Stimulated activated CD8-positive, alpha-beta memory T cell treated with anti-CD3 and anti-CD28 coated beads, Interleukin-15, amount 100 ng/mL, for 24 hours (primary cell): ENCODE measurements around the gene GPC5.

Source experiments
- DNase-seq: peaks from one replicate; pipeline ENCODE4 v3.0.0-alpha.2; 2020; ENCODE audit warnings: low read depth

The GPC5 gene

DNA sequence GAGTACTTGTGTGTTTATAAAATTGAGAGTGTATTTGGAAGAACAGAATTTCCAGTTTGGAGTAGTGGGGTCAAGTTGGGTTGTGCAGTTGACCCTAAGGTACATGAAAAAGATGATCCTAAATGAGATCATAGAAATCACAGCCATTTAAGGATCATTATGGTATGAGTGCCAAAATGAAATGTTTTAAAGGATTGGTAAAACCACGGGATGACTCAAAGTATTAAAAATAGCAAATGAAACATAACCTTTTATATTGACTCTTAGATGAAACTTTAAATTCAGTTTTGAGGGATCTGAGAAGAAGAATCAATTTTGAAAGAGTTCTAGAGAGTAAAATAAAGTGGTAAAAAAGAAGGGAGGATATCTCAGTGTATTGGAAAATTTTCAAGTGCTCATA, 773.8 kb downstream of the GPC5 start:
- DNase-seq, result no peak

DNA sequence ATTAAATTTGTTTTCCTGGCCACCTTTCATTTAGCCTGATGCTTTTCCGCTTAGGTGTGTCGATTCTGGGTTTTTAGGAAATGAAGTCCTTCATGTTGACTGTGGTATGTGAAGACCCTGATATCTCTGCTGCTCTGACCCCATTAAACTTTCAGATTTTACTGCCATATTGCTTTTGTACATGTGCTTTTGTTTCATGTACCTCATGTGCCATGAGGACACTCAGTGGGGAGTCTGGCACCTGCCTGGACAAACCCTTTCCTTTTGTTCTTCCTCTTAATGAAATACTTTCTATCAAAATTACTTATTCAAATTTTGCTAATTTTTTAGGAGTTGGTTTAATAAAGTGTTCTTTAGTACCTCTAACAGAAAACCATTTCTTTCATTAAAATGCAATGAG, 774.8 kb downstream of the GPC5 start:
- no peak for DNase-seq

DNA sequence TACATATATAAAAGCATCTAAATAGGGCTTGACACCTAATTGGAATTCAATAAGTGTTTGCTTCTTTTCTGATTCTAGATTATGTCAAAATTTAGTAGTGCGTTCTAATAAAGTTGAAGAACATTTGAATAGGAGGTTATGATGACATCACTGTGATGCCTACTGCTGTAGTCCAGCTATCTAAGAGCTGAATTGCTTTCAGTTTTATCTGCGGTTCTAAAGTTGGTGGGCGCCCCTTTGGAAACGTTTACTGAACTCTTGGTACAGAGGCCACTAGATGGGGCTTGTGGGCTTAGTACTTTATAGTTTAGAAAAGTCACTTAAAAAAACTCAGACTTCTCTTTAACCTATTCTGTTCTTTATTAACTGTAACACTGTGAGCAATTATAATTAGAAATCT, 776.9 kb downstream of the GPC5 start:
- DNase-seq, result no peak

DNA sequence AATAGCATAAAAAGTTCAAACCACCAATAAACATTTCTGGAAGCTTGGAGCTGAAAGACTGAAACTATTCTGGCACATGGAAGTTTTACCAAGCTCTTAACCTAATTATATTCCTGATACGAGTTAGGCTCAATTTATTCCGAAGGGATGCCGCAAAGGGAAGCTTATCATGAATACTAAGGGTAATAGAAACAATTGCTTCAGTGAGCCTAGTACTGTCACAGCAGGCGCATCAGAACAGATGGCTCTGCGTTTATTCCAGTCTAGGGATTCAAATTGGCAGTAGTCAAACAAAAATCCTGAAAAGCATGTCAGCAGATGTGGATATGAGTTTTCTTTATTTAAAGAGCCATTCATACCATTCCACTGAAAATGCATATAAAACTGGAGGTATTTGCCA, 779.5 kb downstream of the GPC5 start:
- no peak for DNase-seq

DNA sequence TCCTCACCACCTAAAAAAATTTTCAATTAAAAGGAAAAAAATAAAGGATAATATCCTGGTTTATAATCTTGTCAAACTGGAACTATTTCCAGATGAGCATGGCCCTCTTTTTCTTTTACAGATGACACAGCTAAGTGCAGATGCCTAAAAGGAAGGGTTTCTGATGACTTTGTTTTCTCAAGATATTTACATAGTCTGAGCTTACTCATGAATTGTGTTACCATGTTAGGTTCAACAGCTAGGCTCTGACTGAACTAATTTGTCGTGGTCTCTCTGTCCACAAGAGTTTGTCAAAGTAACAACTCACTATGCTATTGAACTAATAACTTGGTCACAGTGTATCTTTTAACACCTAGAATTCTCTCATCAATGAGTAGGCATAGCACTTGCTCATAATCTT, 780.8 kb downstream of the GPC5 start:
- no peak for DNase-seq

DNA sequence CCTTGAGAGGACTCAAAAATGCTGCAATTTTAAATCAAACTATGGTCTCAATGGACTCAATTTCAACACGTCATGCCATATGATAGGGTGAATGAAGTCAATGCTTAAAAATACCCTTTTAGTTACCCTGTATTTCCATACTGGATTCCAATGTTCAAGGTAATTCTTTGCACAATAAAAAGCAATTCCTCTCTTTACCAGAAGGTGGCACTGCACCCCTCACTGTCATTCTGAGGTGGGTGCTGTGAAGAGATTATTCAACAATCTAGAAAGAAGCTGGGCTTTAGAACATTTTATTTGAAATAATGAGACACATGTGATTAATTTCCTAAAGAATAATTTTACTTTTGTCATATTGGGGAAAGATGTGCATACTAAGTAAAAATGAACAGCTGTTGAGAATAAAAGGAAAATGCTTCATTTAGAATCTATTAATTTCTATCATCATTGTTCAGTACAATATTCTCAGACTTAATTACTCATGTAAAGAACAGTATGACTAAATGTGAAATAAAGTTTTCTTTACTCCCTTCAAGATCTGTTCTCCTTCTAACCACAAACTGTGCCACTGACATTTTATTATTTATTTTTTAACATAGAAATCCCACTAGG, 789.1 kb downstream of the GPC5 start:
- no peak for DNase-seq

DNA sequence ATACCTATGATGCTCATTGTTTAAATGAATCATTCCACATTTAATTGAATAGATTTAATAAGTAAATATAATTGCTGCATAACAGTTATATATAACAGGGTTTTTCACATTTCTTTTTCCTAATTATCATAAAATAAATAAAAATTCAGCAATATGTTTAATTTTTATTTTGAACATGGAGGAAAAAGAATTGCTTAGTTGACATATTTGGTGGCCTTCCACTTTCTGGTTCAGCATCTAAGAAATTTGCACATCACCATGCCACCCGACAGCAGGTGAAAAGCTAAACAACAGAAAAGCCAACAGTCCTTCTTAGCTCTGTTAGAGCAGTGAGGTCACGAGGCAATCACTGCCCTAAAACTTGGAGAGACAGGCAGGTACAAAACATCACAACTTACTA, 790.2 kb downstream of the GPC5 start:
- DNase-seq, result no peak

DNA sequence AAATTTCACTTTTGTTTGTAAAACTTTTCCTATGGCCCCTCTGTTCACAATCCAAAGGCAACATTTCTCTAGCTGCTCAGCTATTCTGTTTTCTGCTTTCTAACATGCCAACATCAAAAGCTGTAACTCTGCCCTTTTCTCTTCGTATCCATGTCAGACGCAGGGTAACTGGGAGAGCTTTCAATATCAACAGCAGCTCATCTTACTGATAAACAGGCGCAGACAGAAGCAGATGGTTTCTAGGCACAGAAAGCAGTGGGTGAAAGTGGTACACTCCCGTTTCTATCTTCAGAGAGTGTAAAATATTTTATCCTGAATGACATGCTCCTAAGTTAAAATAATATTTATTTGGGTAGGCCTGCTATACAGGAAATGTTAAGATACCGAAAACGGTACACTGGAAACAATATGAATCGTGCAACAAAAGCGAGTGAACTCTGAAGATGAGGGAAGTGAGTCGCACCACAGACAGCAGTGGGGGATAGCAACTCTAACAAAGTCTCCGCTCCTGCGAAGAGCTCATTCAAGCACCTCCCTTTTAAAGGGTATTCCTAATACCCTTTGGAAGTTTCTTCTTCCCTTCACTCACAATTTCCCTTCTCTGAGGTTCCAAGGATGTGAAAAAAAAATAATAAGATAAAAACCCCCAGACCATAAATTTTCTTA, 798.3 kb downstream of the GPC5 start:
- no peak for DNase-seq

DNA sequence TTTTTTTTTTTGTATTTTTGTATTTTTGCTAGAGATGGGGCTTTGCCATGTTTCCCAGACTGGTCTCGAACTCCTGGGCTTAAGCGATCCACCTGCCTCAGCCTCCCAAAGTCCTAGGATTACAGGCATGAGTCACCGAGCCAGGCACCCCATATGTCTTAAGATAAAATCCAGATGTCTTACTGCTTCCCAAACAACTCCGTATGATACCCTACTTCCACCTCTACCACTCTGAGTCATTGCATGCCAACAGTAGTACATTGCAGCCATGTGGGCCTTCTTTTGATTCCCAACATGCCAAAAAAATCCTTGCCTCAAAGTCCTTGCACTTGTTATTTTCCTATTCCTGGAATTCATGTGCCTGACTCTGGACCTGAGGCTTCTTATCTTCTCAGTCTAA, 799.2 kb downstream of the GPC5 start:
- DNase-seq, result no peak

DNA sequence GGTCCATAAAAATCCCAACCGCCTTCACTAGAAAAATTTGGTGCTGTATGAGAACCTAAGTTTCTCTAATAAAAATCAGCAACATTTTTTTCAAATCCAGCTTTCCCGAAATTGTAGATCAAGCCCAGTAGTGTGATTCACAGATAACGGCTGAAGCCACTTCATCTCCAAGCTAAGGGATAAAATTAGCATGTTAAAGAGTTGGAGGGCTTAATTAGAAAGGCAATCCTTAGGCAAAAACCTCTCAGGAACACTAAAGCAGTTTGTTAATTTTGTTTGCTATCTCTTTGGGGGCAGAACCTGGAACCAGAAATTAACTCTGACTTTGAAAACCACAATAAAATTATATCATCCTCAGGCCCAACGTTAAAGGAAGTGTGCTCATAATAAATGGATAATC, 820.2 kb downstream of the GPC5 start:
- no peak for DNase-seq

DNA sequence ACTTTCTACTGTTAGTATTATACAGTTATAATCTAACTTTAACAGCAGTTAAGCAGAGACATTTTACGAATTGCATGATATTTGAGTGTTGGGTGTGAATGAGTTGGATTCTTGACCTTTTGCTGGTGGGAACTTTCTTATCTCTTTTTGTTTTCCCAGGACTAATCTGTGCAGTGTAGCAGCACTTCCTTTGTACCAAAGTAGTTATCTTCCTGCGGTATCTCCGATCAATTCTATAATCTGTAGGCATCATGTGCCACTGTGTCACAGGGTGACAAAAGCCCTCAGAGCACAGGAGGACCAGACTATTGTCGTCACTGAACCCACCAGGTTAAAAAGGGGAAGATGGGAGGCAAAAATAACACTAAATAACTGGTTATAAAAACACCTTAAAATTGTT, 823.5 kb downstream of the GPC5 start:
- DNase-seq, result no peak

DNA sequence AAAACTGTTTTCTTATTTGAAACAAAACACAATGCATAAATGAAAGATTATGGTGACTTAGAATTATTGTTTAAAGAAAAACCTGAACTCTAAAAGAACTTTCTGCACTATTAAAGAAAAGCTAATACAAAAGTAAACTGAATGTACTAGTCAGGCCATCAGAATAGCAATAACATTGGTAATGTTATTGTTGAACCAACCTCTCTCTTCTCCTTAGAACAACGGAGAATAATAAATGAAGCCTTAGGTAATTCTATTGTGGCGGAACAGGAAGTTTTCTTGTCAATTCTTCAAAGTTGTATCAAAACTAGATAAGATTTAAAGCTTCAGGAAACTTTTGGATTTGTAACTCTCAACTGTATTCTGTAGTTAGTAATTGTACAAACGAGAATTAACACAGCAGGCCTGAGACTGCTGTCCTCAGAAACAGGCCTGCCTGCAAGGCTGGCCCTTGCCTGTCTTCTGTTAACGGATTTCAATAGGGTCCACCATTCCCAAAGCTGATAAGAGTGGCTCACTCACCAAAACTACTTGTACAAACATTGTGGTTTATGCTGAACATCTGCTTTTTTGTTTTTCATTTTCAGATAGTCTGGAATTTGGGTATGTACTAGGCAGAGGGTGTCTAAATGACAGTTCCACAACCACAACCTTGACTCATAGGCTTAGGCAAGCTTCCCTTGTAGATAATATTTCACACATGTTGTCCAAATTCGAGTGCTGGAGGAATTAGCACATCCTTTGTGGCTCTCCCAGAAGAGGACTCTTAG, 825.8 kb downstream of the GPC5 start:
- no peak for DNase-seq

DNA sequence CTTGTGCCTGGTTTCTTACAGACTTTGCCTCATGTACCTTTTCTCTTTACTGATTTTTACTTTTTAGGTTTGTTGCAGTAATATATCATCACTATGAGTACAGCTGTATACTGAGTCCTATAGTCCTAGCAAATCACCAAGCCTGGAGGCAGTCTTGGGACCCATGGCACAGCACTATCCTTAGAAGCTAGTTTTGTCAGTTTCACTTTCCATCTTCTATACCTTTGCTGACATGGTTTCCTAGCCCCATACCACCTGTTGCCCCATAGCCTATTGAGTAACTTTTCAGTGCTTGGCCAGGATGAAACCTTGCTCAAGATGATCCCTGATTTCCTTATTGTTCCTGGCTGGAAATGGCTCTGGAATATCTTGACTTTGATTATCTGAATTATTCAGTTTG, 826.4 kb downstream of the GPC5 start:
- no peak for DNase-seq

DNA sequence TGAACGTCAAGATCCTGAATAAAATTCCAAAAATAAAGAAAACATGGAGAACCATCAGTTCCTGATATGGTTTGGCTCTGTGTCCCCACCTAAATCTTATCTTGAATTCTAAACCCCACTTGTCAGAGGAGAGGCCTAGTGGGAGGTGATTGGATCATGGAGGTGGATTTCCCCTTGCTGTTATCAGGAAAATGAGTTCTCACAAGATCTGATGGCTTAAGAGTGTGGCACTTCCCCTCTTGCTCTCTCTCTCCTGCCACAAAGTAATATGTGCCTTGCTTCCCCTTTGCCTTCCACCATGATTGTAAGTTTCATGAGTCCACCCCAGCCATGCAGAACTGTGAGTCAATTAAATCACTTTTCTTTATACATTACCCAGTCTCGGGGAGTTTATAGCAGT, 827.4 kb downstream of the GPC5 start:
- no peak for DNase-seq

DNA sequence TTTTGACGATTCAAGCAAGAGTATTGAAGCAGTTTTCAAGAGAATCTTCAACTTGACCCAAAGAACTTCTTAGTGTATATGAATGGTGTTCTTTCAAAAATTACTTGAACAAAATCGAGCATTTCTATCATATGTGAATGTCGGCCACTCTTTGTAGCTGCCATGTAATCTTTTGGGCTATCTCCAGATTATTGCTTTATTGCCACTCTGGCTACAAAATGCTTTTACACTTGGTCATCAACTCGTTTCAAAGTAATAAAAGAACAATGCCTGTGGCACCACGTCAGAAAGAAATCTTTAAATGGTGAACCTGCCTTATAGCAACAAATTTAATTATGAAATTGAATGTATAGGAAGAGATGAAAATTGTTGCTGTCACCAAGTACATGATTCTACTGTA, 834.5 kb downstream of the GPC5 start:
- DNase-seq, result no peak

DNA sequence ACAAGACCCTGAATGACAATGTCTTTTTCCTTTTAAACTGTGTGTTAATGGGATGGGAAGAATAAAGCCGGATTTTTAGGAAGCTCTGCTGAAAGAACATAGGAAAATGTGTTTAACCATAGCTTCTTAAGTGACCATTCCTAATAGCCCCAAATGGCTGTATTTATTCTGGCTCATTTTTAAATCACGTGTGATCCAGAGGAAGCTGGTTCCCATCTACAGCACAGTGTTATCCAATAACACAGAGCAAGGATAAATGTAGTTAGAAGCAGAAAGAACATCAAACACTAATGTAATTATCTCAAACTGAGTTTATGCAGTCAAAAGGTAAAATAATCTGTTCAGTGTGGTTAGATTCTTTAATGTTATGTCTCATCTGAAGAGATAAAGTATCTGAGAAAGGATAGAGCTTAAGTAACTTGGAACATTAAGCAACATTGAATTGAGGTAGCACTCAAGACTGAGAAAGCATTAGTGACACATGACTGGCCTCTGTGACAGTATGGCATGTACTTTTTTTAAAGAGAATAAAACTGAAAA, 853.3 kb downstream of the GPC5 start:
- no peak for DNase-seq

DNA sequence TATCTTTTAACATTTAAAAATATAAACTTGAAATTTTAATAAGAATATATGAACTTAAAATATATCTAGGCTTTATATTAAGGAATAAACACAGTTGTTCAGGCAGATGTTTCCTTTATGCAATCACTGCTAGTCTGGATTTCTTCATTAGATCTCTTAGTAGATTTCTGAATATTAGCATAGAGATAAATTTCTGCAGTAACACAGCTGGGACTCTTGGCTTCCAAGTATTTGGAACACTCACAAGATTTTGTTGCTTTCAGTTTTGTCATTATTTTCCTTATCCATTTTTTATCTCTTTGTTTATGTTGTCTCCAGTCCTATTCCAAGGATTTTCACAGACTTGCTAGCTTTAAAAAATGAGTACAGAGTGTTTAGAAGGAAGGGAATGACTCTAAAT, 857.1 kb downstream of the GPC5 start:
- DNase-seq, result no peak

DNA sequence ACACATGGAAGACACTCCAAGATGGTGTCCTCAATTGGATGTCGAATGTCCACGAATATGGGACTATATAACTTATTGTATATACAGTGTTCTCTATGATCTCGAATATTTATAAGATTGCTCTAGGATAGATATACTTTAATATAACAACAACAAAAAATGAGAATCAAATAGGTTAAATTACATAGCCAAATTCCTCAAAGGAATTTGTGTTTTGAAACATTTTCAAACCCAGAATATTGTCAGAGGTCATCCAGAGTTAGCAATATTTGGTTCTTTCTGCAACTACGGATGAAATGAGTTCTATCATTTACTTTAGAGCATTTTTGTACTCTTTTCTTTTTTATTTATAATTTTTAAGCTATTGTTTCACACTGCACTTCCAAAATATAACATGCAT, 857.8 kb downstream of the GPC5 start:
- no peak for DNase-seq

DNA sequence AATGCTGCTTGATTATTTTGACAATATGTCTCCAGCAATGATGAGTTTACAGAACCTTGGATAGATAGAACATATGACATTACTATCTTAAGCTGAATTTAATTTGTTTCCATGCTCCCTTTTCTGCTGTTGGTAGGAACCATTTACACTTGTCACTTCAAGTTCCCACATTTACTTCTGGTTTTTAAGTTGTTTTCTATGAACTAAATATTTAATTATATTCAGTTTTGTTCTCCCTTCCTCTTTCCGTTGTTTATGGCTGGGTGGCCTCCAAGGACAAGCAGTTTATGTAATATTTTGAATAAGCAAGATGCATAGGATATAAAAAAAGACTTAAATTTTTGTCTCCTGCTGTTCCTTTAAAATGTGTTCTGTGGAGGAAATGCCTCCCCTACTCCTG, 860.6 kb downstream of the GPC5 start:
- no peak for DNase-seq

DNA sequence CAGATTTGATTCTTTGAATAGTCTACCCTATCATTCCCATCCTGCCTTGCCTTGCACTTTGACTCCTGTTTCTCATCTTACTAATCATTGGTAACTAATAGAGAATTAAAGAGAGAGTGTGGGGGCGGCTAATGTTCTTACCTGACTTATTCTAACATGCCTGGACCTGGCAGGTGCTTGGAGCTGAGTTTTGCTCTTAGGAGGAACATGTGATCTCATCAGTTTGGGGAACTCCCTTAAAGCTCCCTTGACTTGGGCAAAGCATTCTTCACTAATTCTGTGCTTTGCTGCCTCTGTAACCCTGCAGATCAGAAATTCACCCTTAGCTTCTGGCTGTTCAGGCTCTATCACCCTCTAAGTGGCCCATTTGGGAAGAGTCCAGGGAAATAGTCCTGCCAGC, 861.1 kb downstream of the GPC5 start:
- no peak for DNase-seq

DNA sequence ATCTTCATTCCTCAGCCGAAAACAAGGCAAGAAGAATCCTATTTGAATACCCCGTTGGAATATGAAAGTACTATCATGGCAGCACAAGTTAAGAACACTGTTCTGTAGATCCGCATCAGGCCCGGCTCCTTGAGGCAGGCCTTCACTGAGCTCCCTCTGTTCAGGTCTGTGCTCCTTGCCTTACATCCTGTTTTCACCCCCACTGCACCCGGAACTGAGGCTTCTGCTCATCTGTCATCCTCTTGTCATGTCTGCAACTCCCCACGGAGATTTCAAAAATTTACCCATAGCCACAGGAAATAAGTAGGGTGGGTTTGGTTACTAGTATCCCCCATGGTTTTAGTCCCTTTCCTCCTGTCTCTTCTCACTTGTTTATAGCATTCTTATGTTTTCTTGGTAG, 861.9 kb downstream of the GPC5 start:
- DNase-seq, result no peak

DNA sequence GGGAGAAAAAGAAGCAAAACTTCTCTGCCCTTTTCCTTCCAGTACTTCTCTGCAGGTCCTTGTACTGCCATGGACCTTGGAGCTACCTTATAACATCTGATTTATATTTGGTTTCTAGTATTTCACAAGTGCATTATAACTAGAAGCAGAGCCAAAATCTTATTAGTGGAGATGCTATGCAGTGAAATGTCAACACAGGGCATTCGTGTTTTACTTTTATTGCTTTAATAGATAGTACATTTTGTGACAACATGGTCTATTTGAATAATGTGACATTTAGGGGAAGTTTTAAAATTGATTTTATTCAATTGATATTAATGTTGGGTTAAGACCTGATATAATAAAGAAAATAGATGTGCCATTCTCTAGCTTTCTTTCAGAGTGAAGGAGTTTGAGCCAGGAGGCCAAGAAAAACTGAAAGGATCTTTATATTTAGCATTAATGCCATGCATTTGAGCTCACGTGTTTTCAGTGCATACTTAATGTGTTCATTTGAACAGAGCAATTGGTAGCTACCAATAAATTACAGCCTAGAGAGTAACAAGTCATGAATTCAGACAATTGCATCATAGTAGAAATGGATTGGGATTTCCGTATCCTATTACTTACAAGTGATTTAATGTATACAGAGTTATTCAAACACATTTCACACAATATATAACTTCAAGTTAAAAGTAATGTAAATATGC, 863.8 kb downstream of the GPC5 start:
- no peak for DNase-seq

DNA sequence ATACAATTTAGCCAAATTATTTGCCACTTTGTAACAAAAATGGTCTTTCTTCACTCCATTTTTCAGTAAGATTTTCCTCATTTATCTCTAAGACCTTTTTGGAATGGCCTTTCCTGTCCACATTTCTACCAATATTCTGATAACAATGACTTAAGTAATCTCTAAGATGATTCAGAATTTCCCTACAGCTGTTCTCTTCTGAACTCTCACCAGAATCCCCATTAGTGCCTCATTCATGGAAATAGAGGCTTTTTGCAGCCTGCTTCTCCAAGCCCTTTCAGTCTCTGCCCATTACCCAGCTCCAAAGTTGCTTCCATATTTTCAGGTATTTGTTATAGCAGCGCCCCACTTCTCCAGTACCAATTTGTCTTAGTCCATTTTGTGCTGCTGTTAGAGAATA, 867.0 kb downstream of the GPC5 start:
- DNase-seq, result no peak
